ENCODE data around the gene CDK1.
"Not testable (repeated sequence)": the region's sequence is repeated elsewhere in the genome, so short reads cannot be mapped to it uniquely, and the experiment has no call there.

Gene CDK1

GRCh38 chr10:60818134-60818770, 40.0 kb downstream of the CDK1 start:
- no peak for DNase-seq

GRCh38 chr10:60819271-60819670, 41.0 kb downstream of the CDK1 start:
- no peak for DNase-seq

GRCh38 chr10:60820093-60820754, 41.9 kb downstream of the CDK1 start:
- DNase-seq = no peak

- DNase-seq = no peak
Measured at GRCh38 chr10:60821656-60822055, 43.4 kb downstream of the CDK1 start.

GRCh38 chr10:60822809-60823208, 44.5 kb downstream of the CDK1 start:
- no peak for DNase-seq

DNA sequence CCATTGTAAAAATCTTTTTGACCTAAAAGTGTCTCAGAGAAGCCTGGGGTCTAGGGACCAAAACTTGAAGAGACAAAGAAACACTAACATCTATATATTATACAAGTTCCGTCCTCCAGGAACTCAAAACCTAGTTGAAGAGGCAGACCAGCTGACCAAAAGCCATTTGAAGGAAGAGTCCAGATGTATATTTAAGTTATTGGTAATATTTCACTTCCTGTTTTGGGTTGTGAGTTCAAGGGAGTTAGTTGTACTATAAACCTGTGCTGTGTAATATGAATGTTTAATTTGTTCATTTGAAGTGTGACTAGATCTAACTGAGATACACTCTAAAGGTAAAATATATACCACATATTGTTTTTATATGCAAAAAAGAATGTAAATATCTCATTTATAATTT, 45.0 kb downstream of the CDK1 start:
- no peak for DNase-seq

GRCh38 chr10:60825520-60825919, 47.2 kb downstream of the CDK1 start:
- no peak for DNase-seq

- peak; percentile 3 for DNase-seq
Measured at GRCh38 chr10:60827791-60828488, 49.7 kb downstream of the CDK1 start.

DNA sequence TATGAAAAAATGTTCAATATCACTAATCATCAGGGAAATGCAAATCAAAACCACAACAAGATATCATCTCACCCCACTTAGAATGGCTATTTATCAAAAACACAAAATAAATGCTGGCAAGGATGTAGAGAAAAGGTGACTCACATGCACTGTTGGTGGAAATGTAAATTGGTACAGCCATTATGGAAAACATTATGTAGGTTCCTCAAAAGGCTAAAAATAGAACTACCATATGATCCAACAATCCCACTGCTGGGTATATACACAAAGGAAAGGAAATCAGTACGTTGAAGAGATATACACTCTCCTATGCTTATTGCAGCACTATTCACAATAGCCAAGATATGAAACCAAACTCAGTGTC, 50.2 kb downstream of the CDK1 start:
- DNase-seq = no peak

DNA sequence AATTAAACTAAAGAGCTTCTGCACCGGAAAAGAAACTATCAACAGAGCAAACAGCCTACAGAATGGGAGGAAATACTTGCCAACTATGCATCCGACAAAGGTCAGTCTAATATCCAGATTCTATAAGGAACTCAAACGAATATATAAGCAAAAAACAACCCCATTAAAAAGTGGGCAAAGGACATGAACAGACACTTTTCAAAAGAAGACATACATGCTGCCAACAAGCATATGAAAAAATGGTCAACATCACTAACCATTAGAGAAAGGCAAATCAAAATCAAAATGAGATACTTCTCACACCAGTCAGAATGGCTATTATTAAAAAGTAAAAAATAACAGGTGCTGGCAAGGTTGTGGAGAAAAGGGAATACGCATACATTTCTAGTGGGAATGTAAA, 53.9 kb downstream of the CDK1 start:
- DNase-seq = not testable (repeated sequence)

DNA sequence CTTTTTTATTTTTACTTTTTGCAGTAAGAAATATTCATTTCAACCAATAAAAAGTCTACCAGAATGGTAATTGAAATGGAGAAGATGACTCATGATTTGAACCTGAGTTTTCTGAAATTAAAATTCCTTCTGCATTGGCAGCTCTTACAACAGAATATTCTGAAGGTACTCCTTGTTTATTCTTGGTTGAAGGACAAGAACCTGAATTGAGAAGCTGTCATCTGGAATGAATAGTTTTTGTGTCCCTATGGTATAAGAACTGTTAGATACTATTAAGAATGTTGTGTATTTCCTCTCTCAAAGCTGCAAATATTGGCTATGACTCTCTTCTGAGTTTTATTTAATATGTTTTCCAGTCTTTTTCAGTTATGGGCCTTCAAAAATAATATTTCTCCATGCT, 56.1 kb downstream of the CDK1 start:
- no peak for DNase-seq

- no peak for DNase-seq
Measured at GRCh38 chr10:60835049-60835448, 56.8 kb downstream of the CDK1 start.

GRCh38 chr10:60841227-60841626, 62.9 kb downstream of the CDK1 start:
- not testable (repeated sequence) for DNase-seq

DNA sequence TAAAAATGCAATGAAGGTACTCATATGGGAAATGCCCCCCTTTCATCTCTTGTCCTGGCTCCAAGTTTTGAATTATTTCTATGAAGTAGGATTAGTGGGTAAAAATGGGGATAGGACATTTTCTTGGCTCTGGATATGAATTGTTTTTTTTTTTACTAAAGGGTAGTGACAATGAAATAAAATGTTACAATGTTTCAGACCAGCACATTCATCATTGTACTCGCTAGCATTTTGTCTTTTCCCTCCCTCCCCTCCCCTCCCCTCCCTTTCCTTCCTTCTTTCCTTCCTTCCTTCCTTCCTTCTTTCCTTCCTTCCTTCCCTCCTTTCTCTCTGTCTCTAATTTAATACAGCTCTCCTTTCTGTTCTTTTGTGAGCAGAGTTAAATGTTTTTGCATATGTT, 64.4 kb downstream of the CDK1 start:
- DNase-seq = no peak
